ENCODE measurements around the gene CCNH.

- TF ChIP-seq CTCF (conservative IDR thresholded peaks at IDR 0.05; ENCODE audit: low read length) (no peak), EZH2phosphoT487 (IDR thresholded peaks at IDR 0.05; ENCODE audit: borderline replicate concordance, low read depth, low read length) (no peak)
Measured at GRCh38 chr5:87388129-87388528, 24.6 kb downstream of the CCNH start.
